ENCODE results near the gene SLC25A24.
"Not testable (repeated sequence)": the region's sequence is repeated elsewhere in the genome, so short reads cannot be mapped to it uniquely, and the experiment has no call there.

DNA sequence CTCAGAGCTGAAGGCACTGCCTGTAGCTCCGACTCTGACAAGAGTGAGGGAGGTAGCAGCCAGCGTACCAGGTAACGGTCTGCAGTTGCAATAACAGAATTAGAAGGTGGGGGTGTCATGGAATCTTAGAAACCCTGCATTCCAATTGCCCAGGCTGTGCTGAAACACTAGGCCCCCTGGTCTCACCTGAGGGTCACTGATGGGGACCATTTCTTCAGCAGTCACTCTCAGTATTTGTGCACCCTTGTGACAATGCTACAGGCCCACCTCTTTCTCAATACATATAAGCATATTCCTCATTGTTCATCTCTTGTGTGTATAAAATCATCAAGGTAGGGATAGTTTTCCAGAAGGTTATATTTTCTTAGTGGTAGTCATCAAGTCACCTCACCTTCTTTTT, 43.8 kb upstream of the SLC25A24 start, which contains the start of gene NBPF4:
- not testable (repeated sequence) for TF ChIP-seq CTCF (conservative IDR thresholded peaks at IDR 0.05; ENCODE audit: low read depth, low read length); EZH2 (IDR thresholded peaks at IDR 0.05; ENCODE audit: borderline replicate concordance, low read depth, low read length, poor library complexity, severe bottlenecking)
